GM13976 (cell line): ENCODE data around the gene TAAR9.

Experiments used
- DNase-seq: peaks from one replicate; pipeline ENCODE4 v3.0.0; 2012; ENCODE audit warnings: low spot score
- in situ Hi-C: fragments of 300-500 bp; cut with MboI; formaldehyde crosslinking; loops from one replicate; pipeline ENCODE4 v1.12.0; 2022; ENCODE audit warnings: low sequenced_read_pairs, mixed read lengths, inconsistent platforms; ENCODE audit not compliant: unreplicated experiment
- TF ChIP-seq, protein P1 (sequence below): IDR thresholded peaks from 2 replicates; pipeline ENCODE4 v1.5.1; 2012; ENCODE audit warnings: borderline replicate concordance, mild to moderate bottlenecking; ENCODE audit not compliant: insufficient read depth; ENCODE audit errors: extremely low read depth, missing control alignments, control extremely low read depth

TAAR9 gene

DNA sequence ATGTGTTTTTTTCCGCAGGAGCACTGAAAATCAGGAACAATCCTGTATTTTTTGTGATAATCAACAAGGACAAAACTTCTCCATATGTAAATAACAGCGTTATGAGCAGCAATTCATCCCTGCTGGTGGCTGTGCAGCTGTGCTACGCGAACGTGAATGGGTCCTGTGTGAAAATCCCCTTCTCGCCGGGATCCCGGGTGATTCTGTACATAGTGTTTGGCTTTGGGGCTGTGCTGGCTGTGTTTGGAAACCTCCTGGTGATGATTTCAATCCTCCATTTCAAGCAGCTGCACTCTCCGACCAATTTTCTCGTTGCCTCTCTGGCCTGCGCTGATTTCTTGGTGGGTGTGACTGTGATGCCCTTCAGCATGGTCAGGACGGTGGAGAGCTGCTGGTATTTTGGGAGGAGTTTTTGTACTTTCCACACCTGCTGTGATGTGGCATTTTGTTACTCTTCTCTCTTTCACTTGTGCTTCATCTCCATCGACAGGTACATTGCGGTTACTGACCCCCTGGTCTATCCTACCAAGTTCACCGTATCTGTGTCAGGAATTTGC lies 32.2 kb downstream of the TAAR9 start, which contains the start of gene TAAR6:
Gene TAAR6, plus strand, starts transcription at position 102 of the 557 bp plus-strand sequence. Its CDS starts 0 bp downstream, at position 102.
- in situ Hi-C loops: no loop called here
- TF ChIP-seq, protein P1, sequence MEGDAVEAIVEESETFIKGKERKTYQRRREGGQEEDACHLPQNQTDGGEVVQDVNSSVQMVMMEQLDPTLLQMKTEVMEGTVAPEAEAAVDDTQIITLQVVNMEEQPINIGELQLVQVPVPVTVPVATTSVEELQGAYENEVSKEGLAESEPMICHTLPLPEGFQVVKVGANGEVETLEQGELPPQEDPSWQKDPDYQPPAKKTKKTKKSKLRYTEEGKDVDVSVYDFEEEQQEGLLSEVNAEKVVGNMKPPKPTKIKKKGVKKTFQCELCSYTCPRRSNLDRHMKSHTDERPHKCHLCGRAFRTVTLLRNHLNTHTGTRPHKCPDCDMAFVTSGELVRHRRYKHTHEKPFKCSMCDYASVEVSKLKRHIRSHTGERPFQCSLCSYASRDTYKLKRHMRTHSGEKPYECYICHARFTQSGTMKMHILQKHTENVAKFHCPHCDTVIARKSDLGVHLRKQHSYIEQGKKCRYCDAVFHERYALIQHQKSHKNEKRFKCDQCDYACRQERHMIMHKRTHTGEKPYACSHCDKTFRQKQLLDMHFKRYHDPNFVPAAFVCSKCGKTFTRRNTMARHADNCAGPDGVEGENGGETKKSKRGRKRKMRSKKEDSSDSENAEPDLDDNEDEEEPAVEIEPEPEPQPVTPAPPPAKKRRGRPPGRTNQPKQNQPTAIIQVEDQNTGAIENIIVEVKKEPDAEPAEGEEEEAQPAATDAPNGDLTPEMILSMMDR: no peak
- no peak for DNase-seq

DNA sequence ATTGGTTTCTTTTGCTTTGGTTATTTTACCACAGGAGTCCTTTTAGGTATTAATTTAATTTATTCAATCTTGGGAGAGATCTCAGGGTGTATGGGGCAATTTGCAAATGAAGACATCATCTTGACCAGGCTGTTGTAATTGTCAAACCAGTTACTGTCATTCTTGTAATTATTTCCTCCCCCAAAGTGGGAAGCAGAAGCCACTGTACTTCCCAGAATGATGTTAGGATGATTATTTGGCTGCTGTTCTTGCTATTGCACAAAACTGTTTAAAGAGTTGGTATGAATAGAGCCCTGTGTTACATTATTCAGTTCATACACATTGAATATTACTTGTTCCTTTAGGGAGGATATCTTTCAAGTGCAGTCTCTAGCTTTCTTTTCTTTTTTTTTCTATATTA lies 33.7 kb downstream of the TAAR9 start:
- DNase-seq: no peak
- in situ Hi-C loops: no loop called here
- TF ChIP-seq, protein P1: no peak

GRCh38 chr6:132584698-132585097 lies 46.6 kb downstream of the TAAR9 start:
- in situ Hi-C loops: no loop called here
- TF ChIP-seq, protein P1: no peak
- no peak for DNase-seq

DNA sequence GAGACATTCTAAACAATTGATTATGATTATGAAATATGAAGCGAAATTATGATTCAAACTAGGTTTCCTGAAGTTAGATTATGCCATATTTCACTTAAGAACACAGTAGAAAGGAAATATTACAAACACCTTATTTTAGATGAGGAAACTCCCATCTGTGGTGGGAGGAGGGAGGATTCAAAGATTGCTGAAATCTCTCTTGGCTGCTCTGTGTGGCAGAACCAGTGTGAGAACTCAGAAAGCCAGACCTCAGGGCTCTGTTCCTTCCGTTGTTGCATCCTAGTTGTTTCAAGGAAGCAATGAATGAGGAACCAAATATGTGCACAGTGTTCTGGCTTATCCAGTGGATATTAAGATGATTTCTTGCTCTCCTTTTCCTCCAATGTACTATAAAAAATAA lies 49.3 kb downstream of the TAAR9 start:
- in situ Hi-C loops: no loop called here
- DNase-seq: no peak
- TF ChIP-seq, protein P1: no peak
